Mesenchymal stem cell (in vitro differentiated cells and primary cell): Measurements from ENCODE around the gene WWOX.
A peak's percentile ranks its signal among the peaks of the same experiment; 100 is the strongest.

Experiments used
- DNase-seq: peaks from one replicate; pipeline ENCODE4 v3.0.0-alpha.2; 2013
- H2AFZ ChIP-seq: one replicate; pipeline ENCODE4 v1.6.1; 2013; ENCODE audit warnings: low read depth, mild to moderate bottlenecking, control low read depth, inconsistent platforms, low read length, moderate library complexity
- H2AK5ac ChIP-seq: 2 replicates; pipeline ENCODE4 v1.6.1; 2013; ENCODE audit warnings: low read length, moderate library complexity, mild to moderate bottlenecking, inconsistent platforms; ENCODE audit not compliant: severe bottlenecking
- H2BK120ac ChIP-seq: one replicate; pipeline ENCODE4 v1.6.1; 2013; ENCODE audit warnings: low read depth, mild to moderate bottlenecking, inconsistent platforms, low read length, moderate library complexity
- H2BK12ac ChIP-seq, 2 experiments: one replicate each; pipeline ENCODE4 v1.6.1; 2013; ENCODE audit warnings: inconsistent platforms in 2 of 2, low read length in 2 of 2, mild to moderate bottlenecking in 2 of 2, moderate library complexity in 2 of 2, control low read depth in 1 of 2
- H2BK15ac ChIP-seq: one replicate; pipeline ENCODE4 v1.6.1; 2013; ENCODE audit warnings: mild to moderate bottlenecking, low read depth, inconsistent platforms; ENCODE audit not compliant: poor library complexity, severe bottlenecking
- H2BK5ac ChIP-seq: 2 replicates; pipeline ENCODE4 v1.6.1; 2013; ENCODE audit warnings: low read depth, mild to moderate bottlenecking, low read length, control low read depth, inconsistent platforms; ENCODE audit not compliant: poor library complexity, severe bottlenecking
- H3K14ac ChIP-seq, 2 experiments: one replicate each; pipeline ENCODE4 v1.6.1; 2013; ENCODE audit warnings: inconsistent platforms in 2 of 2, low read length in 2 of 2, control low read depth in 1 of 2, mild to moderate bottlenecking in 1 of 2, moderate library complexity in 1 of 2
- H3K18ac ChIP-seq, 2 experiments: one replicate each; pipeline ENCODE4 v1.6.1; 2013; ENCODE audit warnings: inconsistent platforms in 2 of 2, low read length in 2 of 2, control low read depth in 1 of 2, low read depth in 1 of 2, mild to moderate bottlenecking in 1 of 2
- H3K23ac ChIP-seq, 2 experiments: one replicate each; pipeline ENCODE4 v1.6.1; 2013; ENCODE audit warnings: inconsistent platforms in 2 of 2, low read length in 2 of 2, mild to moderate bottlenecking in 2 of 2, moderate library complexity in 2 of 2, control low read depth in 1 of 2
- H3K27ac ChIP-seq: 2 replicates; pipeline ENCODE4 v1.5.1; 2013; ENCODE audit warnings: mild to moderate bottlenecking, moderate library complexity, low read length, control low read depth, inconsistent platforms; ENCODE audit not compliant: poor library complexity, severe bottlenecking
- H3K27me3 ChIP-seq, 2 experiments: 2 replicates each; pipeline versions ENCODE4 v1.6.1 to v1.7.0; 2013; ENCODE audit warnings: low read length in 2 of 2, mild to moderate bottlenecking in 2 of 2, moderate library complexity in 2 of 2, control low read depth in 1 of 2, inconsistent platforms in 1 of 2; ENCODE audit not compliant: control insufficient read depth in 1 of 2, insufficient read depth in 1 of 2
- H3K36me3 ChIP-seq, 2 experiments: 2 replicates each; pipeline versions ENCODE4 v1.6.1 to v1.7.0; 2013; ENCODE audit warnings: low read length in 2 of 2, control low read depth in 1 of 2, inconsistent platforms in 1 of 2, low read depth in 1 of 2, mild to moderate bottlenecking in 1 of 2; ENCODE audit not compliant: insufficient read depth in 2 of 2, control insufficient read depth in 1 of 2
- H3K4ac ChIP-seq, 2 experiments: one replicate each; pipeline ENCODE4 v1.6.1; 2013; ENCODE audit warnings: inconsistent platforms in 2 of 2, low read length in 2 of 2, mild to moderate bottlenecking in 2 of 2, moderate library complexity in 2 of 2, control low read depth in 1 of 2, low read depth in 1 of 2
- H3K4me1 ChIP-seq: 2 replicates; pipeline ENCODE4 v1.6.1; 2013; ENCODE audit warnings: low read depth, low read length, control low read depth; ENCODE audit not compliant: control insufficient read depth, insufficient read depth
- H3K4me2 ChIP-seq: 2 replicates; pipeline ENCODE4 v1.6.1; 2013; ENCODE audit warnings: low read length, mild to moderate bottlenecking, inconsistent platforms; ENCODE audit not compliant: poor library complexity, severe bottlenecking
- H3K4me3 ChIP-seq, 2 experiments: 2 replicates each; pipeline versions ENCODE4 v1.5.1 to v1.7.0; 2013; ENCODE audit warnings: low read length in 2 of 2, mild to moderate bottlenecking in 2 of 2, control low read depth in 1 of 2, low read depth in 1 of 2; ENCODE audit not compliant: insufficient read depth in 1 of 2
- H3K79me1 ChIP-seq: replicated peaks from 2 replicates; pipeline ENCODE4 v1.6.1; 2013; ENCODE audit warnings: mild to moderate bottlenecking, control low read depth, low read length, inconsistent platforms; ENCODE audit not compliant: poor library complexity, severe bottlenecking
- H3K9ac ChIP-seq: 2 replicates; pipeline ENCODE4 v1.7.0; 2013; ENCODE audit warnings: mild to moderate bottlenecking, low read length, moderate library complexity
- H3K9me3 ChIP-seq: 2 replicates; pipeline ENCODE4 v1.7.0; 2013; ENCODE audit warnings: mild to moderate bottlenecking, low read length; ENCODE audit not compliant: control insufficient read depth
- H4K8ac ChIP-seq: one replicate; pipeline ENCODE4 v1.6.1; 2013; ENCODE audit warnings: inconsistent platforms, mild to moderate bottlenecking, low read length, moderate library complexity
- H4K91ac ChIP-seq: one replicate; pipeline ENCODE4 v1.6.1; 2013; ENCODE audit warnings: mild to moderate bottlenecking, low read length, inconsistent platforms
- WGBS: methylation state at CpG from one replicate; pipeline ENCODE4 v1.1.7; 2013; ENCODE audit warnings: mixed read lengths; 5-methylcytosine and 5-hydroxymethylcytosine counted together

The WWOX gene

DNA sequence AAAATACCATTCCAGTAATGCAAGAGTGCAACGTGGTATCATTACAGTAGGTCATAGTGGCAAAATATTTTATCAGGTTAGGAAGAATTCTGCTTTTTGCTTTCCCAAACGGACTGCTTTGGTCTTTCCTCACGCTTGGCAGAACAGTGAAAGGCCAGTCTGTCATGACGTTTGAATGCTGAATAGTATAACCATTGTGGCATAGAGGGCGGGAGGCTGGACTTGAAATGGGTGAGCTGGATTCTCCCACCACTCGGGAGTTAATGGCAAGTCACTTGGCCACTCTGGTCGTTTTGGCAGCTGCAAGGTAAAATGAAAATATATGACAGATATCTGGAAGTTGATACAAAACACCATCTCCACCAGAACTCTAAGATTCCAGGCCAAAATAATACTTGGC, 1109.9 kb downstream of the WWOX start:
- Histone ChIP-seq H3K4me1 (no peaks in the 10 kb centered on the region), H2BK5ac (no peak overlapping the region), H4K91ac (no peak overlapping the region), H3K18ac (no peak overlapping the region), H3K79me1 (no peaks in the 10 kb centered on the region), H3K14ac (no peak overlapping the region), H2BK15ac (no peak overlapping the region), H3K9ac (no peak overlapping the region), H2BK12ac (no peak overlapping the region), H3K4me3 (no peak overlapping the region), H4K8ac (no peak overlapping the region), H2AFZ (no peak overlapping the region), H3K9me3 (peaks cover 3% of the 10 kb centered on the region), H2AK5ac (no peak overlapping the region), H3K36me3 (no peaks in the 10 kb centered on the region), H3K23ac (no peak overlapping the region), H2BK120ac (no peak overlapping the region), H3K4ac (no peak overlapping the region), H3K27ac (no peak overlapping the region), H3K27me3 (no peaks in the 10 kb centered on the region), H3K4me2 (no peak overlapping the region)
- WGBS, result 74% methylated on average over 5 of the region's 7 CpGs
- DNase-seq, result no peak

DNA sequence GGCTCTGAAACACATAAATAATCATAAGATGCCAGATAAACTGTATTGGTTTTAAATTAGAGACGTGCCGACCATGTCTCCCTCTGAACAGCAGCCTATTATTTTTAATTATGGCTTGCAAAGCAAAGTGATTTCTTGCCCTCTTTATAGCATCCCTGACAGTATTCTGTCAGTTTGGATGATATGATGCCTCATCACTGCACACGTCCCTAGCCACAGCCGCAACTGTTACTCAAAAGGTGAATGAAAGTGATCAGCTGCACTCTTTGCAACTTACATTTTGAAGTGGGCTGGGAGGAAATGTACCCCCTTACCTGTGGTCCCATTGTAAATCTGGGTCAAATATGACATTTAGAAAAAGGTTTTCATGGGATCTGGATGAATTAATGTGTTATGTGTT, 1111.2 kb downstream of the WWOX start:
- H3K4ac ChIP-seq, result no peak overlapping the region
- WGBS, result 92% methylated on average over 4 of the region's 4 CpGs
- no peak overlapping the region for H3K9ac ChIP-seq
- H3K18ac ChIP-seq, result no peak overlapping the region
- no peak overlapping the region for H3K23ac ChIP-seq
- H4K8ac ChIP-seq, result no peak overlapping the region
- no peak overlapping the region for H2AK5ac ChIP-seq
- no peak for DNase-seq
- H3K36me3 ChIP-seq, result no peaks in the 10 kb centered on the region
- H3K4me3 ChIP-seq, result no peak overlapping the region
- no peak overlapping the region for H4K91ac ChIP-seq
- H2BK5ac ChIP-seq, result no peak overlapping the region
- no peak overlapping the region for H3K14ac ChIP-seq
- no peak overlapping the region for H3K4me2 ChIP-seq
- no peak overlapping the region for H2AFZ ChIP-seq
- no peaks in the 10 kb centered on the region for H3K4me1 ChIP-seq
- peaks cover 8% of the 10 kb centered on the region for H3K9me3 ChIP-seq
- no peaks in the 10 kb centered on the region for H3K27me3 ChIP-seq
- no peak overlapping the region for H3K27ac ChIP-seq
- no peak overlapping the region for H2BK12ac ChIP-seq
- H3K79me1 ChIP-seq, result no peaks in the 10 kb centered on the region
- H2BK120ac ChIP-seq, result no peak overlapping the region
- H2BK15ac ChIP-seq, result no peak overlapping the region

DNA sequence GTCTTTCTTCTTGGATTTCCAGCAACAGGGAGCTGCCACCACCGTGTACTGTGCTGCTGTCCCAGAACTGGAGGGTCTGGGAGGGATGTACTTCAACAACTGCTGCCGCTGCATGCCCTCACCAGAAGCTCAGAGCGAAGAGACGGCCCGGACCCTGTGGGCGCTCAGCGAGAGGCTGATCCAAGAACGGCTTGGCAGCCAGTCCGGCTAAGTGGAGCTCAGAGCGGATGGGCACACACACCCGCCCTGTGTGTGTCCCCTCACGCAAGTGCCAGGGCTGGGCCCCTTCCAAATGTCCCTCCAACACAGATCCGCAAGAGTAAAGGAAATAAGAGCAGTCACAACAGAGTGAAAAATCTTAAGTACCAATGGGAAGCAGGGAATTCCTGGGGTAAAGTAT, 1112.1 kb downstream of the WWOX start:
- no peak overlapping the region for H3K9ac ChIP-seq
- H2AK5ac ChIP-seq, result no peak overlapping the region
- peaks cover 14% of the 10 kb centered on the region for H3K9me3 ChIP-seq
- H3K18ac ChIP-seq, result no peak overlapping the region
- WGBS, result 91% methylated on average over 9 of the region's 13 CpGs
- H3K79me1 ChIP-seq, result no peaks in the 10 kb centered on the region
- no peak overlapping the region for H4K8ac ChIP-seq
- no peak overlapping the region for H3K14ac ChIP-seq
- H2BK120ac ChIP-seq, result no peak overlapping the region
- H3K4ac ChIP-seq, result no peak overlapping the region
- no peaks in the 10 kb centered on the region for H3K36me3 ChIP-seq
- no peak overlapping the region for H3K4me2 ChIP-seq
- no peak overlapping the region for H2BK15ac ChIP-seq
- DNase-seq, result no peak
- no peak overlapping the region for H2AFZ ChIP-seq
- H3K4me1 ChIP-seq, result no peaks in the 10 kb centered on the region
- H2BK5ac ChIP-seq, result no peak overlapping the region
- H2BK12ac ChIP-seq, result no peak overlapping the region
- no peaks in the 10 kb centered on the region for H3K27me3 ChIP-seq
- H4K91ac ChIP-seq, result no peak overlapping the region
- H3K27ac ChIP-seq, result no peak overlapping the region
- no peak overlapping the region for H3K4me3 ChIP-seq
- H3K23ac ChIP-seq, result no peak overlapping the region

DNA sequence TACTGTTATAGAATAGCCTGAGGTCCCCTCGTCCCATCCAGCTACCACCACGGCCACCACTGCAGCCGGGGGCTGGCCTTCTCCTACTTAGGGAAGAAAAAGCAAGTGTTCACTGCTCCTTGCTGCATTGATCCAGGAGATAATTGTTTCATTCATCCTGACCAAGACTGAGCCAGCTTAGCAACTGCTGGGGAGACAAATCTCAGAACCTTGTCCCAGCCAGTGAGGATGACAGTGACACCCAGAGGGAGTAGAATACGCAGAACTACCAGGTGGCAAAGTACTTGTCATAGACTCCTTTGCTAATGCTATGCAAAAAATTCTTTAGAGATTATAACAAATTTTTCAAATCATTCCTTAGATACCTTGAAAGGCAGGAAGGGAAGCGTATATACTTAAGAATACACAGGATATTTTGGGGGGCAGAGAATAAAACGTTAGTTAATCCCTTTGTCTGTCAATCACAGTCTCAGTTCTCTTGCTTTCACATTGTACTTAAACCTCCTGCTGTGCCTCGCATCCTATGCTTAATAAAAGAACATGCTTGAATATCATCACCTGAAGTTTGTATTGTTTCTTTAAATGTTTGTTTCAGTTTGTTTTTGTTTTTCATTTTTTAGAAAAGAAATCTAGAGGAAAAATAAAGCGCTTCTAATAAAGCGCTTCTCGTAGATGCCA, 1112.8 kb downstream of the WWOX start:
- H2AK5ac ChIP-seq, result no peak overlapping the region
- H3K23ac ChIP-seq, result no peak overlapping the region
- H3K18ac ChIP-seq, result no peak overlapping the region
- H3K9me3 ChIP-seq, result peaks cover 18% of the 10 kb centered on the region
- no peaks in the 10 kb centered on the region for H3K4me1 ChIP-seq
- no peak overlapping the region for H3K27ac ChIP-seq
- no peak overlapping the region for H3K4me3 ChIP-seq
- no peak for DNase-seq
- H3K36me3 ChIP-seq, result no peaks in the 10 kb centered on the region
- no peak overlapping the region for H2BK15ac ChIP-seq
- H4K91ac ChIP-seq, result no peak overlapping the region
- H2BK5ac ChIP-seq, result no peak overlapping the region
- H2BK12ac ChIP-seq, result no peak overlapping the region
- no peak overlapping the region for H2BK120ac ChIP-seq
- WGBS, result 81% methylated on average over 6 of the region's 10 CpGs
- peak overlapping the region; percentile 14 for H3K9ac ChIP-seq
- H4K8ac ChIP-seq, result no peak overlapping the region
- no peak overlapping the region for H2AFZ ChIP-seq
- no peak overlapping the region for H3K14ac ChIP-seq
- H3K27me3 ChIP-seq, result no peaks in the 10 kb centered on the region
- H3K4me2 ChIP-seq, result no peak overlapping the region
- H3K79me1 ChIP-seq, result no peaks in the 10 kb centered on the region
- H3K4ac ChIP-seq, result no peak overlapping the region
